ENCODE measurements around the gene ATF3.

DNA sequence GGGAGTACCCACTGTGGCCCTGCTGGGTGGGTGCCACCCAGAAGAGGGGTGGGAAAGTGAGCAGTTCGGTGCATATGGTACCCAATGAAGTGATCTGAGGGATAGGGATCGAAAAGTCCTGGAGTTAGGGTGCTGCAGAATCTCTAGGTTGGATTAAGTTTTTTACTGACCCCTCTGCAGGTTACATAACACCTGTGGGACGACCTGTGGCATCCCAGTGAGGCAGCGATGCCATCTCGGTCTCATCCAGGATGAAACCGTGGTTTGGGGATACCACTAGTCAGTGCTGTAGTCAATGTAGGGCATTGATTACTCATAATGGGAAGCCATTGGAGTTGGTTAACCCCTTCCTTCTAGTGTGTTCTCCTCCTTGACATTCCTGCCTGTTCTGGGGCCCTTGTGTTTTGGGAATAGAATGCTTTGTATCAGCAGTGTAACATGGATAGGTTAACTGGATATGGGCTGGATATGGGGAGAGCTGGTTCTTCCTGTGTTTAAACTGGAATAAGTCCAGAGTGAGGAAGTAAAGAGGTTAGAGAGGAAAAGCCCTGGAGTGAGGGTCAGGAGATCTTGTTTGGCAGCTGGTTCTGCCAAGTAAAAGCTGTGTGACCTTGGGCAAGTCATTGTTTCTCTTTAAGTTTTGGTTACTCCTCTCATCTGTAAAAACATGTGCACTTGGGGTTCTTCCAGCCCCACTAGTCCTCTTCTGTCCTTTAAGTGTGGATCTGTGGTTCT is 42.8 kb upstream of the ATF3 start:
- TF ChIP-seq, protein P1, sequence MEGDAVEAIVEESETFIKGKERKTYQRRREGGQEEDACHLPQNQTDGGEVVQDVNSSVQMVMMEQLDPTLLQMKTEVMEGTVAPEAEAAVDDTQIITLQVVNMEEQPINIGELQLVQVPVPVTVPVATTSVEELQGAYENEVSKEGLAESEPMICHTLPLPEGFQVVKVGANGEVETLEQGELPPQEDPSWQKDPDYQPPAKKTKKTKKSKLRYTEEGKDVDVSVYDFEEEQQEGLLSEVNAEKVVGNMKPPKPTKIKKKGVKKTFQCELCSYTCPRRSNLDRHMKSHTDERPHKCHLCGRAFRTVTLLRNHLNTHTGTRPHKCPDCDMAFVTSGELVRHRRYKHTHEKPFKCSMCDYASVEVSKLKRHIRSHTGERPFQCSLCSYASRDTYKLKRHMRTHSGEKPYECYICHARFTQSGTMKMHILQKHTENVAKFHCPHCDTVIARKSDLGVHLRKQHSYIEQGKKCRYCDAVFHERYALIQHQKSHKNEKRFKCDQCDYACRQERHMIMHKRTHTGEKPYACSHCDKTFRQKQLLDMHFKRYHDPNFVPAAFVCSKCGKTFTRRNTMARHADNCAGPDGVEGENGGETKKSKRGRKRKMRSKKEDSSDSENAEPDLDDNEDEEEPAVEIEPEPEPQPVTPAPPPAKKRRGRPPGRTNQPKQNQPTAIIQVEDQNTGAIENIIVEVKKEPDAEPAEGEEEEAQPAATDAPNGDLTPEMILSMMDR (conservative IDR thresholded peaks at IDR 0.05; ENCODE audit: low read length): no peak
- TF ChIP-seq EZH2phosphoT487 (IDR thresholded peaks at IDR 0.05; ENCODE audit: borderline replicate concordance): no peak

Measured in Loucy (cell line).